ENCODE results near the gene AFF4.
"Not testable (repeated sequence)": the region's sequence is repeated elsewhere in the genome, so short reads cannot be mapped to it uniquely, and the experiment has no call there.

The AFF4 gene

DNA sequence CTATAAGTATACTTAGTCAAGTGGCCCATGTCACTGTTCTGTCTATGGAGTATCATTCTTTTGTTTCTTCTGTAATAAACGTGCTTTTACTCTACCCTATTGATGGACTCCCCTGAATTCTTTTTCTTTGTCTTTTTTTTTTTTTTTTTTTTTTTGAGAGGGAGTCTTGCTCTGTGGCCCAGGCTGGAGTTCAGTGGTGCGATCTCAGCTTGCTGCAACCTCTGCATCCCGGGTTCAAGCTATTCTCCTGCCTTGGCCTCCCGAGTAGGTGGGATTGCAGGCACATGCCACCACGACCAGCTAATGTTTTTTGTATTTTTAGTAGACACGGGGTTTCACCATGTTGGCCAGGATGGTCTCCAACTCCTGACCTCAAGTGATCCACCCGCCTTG is 9.0 kb upstream of the AFF4 start:
- H3K4me1 ChIP-seq (ENCODE audit: control insufficient read depth, insufficient read depth, low read length); H3K4me3 ChIP-seq (ENCODE audit: low read length); H3K9ac ChIP-seq (ENCODE audit: low read length); H3K27me3 ChIP-seq (ENCODE audit: control insufficient read depth, insufficient read depth, low read length); H3K9me3 ChIP-seq (ENCODE audit: control insufficient read depth, low read length); H3K36me3 ChIP-seq (ENCODE audit: control insufficient read depth, insufficient read depth, low read length): not testable (repeated sequence)

GRCh38 chr5:132971483-132972435 is 8.3 kb upstream of the AFF4 start:
- no peaks in the 10 kb centered on the region for H3K9me3 ChIP-seq (ENCODE audit: control insufficient read depth, low read length)
- no peaks in the 10 kb centered on the region for H3K27me3 ChIP-seq (ENCODE audit: control insufficient read depth, insufficient read depth, low read length)
- H3K36me3 ChIP-seq (ENCODE audit: control insufficient read depth, insufficient read depth, low read length) = no peaks in the 10 kb centered on the region
- H3K4me1 ChIP-seq (ENCODE audit: control insufficient read depth, insufficient read depth, low read length) = peaks cover 8% of the 10 kb centered on the region
- H3K4me3 ChIP-seq (ENCODE audit: low read length) = no peak overlapping the region
- no peak overlapping the region for H3K9ac ChIP-seq (ENCODE audit: low read length)

GRCh38 chr5:132965120-132965519 is 1.7 kb upstream of the AFF4 start:
- no peak overlapping the region for H3K9ac ChIP-seq (ENCODE audit: low read length)
- no peaks in the 10 kb centered on the region for H3K27me3 ChIP-seq (ENCODE audit: control insufficient read depth, insufficient read depth, low read length)
- H3K4me1 ChIP-seq (ENCODE audit: control insufficient read depth, insufficient read depth, low read length) = peaks cover 16% of the 10 kb centered on the region
- H3K4me3 ChIP-seq (ENCODE audit: low read length) = no peak overlapping the region
- H3K36me3 ChIP-seq (ENCODE audit: control insufficient read depth, insufficient read depth, low read length) = no peaks in the 10 kb centered on the region
- H3K9me3 ChIP-seq (ENCODE audit: control insufficient read depth, low read length) = no peaks in the 10 kb centered on the region

DNA sequence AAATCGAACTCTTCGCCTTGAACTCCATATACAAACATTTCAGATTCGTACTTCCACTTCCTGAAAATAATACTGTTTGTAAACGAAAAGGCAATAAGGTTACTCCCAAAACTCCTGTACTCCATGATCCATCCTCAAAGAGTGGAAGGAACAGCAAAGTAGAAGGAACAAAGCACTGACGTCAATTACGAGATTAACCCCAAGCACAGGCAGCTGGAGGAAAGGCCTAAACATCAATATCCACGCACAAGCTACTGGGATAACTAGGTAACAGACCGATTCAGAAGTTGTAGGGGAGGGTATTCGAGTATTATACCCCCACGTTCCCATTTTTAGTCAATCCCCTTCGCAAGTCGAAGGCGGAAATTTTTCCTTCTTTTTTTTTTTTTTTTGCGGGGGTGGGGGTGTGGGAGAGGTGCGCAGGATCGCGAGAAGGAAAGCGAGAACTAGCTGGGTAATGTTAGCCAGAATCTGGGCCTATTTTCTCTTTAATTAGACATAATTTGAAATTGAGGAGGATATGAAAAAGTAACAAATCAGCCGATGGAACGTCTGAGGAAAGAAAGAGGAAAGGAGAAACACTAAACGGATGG is 909 bp downstream of the AFF4 start:
- no peaks in the 10 kb centered on the region for H3K36me3 ChIP-seq (ENCODE audit: control insufficient read depth, insufficient read depth, low read length)
- H3K4me3 ChIP-seq (ENCODE audit: low read length) = peak overlapping the region; percentile 58
- peak overlapping the region; percentile 99 for H3K9ac ChIP-seq (ENCODE audit: low read length)
- H3K9me3 ChIP-seq (ENCODE audit: control insufficient read depth, low read length) = no peaks in the 10 kb centered on the region
- no peaks in the 10 kb centered on the region for H3K27me3 ChIP-seq (ENCODE audit: control insufficient read depth, insufficient read depth, low read length)
- H3K4me1 ChIP-seq (ENCODE audit: control insufficient read depth, insufficient read depth, low read length) = peaks cover 20% of the 10 kb centered on the region

- peak overlapping the region; percentile 99 for H3K9ac ChIP-seq (ENCODE audit: low read length)
- no peaks in the 10 kb centered on the region for H3K36me3 ChIP-seq (ENCODE audit: control insufficient read depth, insufficient read depth, low read length)
- peaks cover 20% of the 10 kb centered on the region for H3K4me1 ChIP-seq (ENCODE audit: control insufficient read depth, insufficient read depth, low read length)
- no peaks in the 10 kb centered on the region for H3K9me3 ChIP-seq (ENCODE audit: control insufficient read depth, low read length)
- H3K4me3 ChIP-seq (ENCODE audit: low read length) = peak overlapping the region; percentile 58
- no peaks in the 10 kb centered on the region for H3K27me3 ChIP-seq (ENCODE audit: control insufficient read depth, insufficient read depth, low read length)
Measured at GRCh38 chr5:132961887-132962286, 1.5 kb downstream of the AFF4 start.

DNA sequence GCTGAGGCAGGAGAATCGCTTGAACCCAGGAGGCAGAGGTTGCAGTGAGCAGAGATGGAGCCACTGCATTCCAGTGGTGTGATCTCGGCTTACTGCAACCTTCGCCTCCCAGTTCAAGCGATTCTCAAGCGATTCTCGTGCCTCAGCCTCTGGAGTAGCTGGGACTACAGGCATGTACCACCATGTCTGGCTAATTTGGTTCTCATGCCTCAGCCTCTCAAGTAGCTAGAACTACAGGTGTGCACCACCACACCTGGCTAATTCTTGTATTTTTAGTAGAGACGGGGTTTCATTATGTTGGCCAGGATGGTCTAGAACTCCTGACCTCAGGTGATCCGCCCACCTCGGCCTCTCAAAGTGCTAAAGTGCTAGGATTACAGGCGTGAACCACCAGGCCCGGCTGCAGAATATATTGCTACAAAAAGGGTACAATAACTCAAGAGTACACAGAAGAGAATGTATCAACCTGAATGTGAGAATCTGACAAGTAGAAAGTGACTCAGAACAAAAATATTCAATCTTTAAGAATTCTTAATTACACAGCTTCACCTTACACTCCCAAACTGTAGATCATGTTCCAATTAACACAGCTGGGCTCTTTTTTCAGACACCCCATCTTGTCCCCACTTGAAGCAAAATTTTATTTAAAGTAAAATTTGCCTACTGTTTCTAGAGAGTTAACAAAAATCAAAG is 2.2 kb downstream of the AFF4 start:
- H3K4me1 ChIP-seq (ENCODE audit: control insufficient read depth, insufficient read depth, low read length) = peaks cover 20% of the 10 kb centered on the region
- H3K4me3 ChIP-seq (ENCODE audit: low read length) = peak overlapping the region; percentile 4
- H3K36me3 ChIP-seq (ENCODE audit: control insufficient read depth, insufficient read depth, low read length); H3K9me3 ChIP-seq (ENCODE audit: control insufficient read depth, low read length); H3K27me3 ChIP-seq (ENCODE audit: control insufficient read depth, insufficient read depth, low read length): not testable (repeated sequence)
- peak overlapping the region; percentile 99 for H3K9ac ChIP-seq (ENCODE audit: low read length)

DNA sequence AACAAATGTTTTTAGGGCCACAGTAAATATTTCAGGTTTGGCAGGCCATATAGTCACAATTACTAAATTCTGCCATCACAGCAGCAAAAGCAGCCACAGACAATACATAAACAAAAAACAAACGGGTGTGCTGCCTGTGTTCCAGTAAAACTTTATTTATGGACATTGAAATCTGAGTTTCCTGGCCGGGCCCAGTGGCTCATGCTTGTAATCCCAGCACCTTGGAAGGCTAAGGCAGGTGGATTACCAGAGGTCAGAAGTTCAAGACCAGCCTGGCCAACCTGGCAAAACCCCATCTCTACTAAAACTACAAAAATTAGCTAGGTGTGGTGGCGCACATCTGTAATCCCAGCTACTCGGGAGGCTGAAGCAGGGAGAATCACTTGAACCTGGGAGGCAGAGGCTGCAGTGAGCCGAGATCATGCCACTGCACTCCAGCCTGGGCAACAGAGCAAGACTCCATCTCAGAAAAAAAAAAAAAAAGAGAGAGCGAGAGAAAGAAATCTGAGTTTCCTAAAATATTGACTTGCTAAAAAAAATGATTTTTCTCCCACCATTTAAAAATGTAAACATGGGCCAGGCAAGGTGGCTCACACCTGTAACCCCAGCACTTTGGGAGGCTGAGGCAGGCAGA is 7.2 kb downstream of the AFF4 start:
- not testable (repeated sequence) for H3K9ac ChIP-seq (ENCODE audit: low read length); H3K4me3 ChIP-seq (ENCODE audit: low read length); H3K9me3 ChIP-seq (ENCODE audit: control insufficient read depth, low read length); H3K27me3 ChIP-seq (ENCODE audit: control insufficient read depth, insufficient read depth, low read length); H3K36me3 ChIP-seq (ENCODE audit: control insufficient read depth, insufficient read depth, low read length)
- peaks cover 25% of the 10 kb centered on the region for H3K4me1 ChIP-seq (ENCODE audit: control insufficient read depth, insufficient read depth, low read length)

- peaks cover 12% of the 10 kb centered on the region for H3K4me1 ChIP-seq (ENCODE audit: control insufficient read depth, insufficient read depth, low read length)
- H3K36me3 ChIP-seq (ENCODE audit: control insufficient read depth, insufficient read depth, low read length) = no peaks in the 10 kb centered on the region
- H3K4me3 ChIP-seq (ENCODE audit: low read length) = no peak overlapping the region
- H3K9ac ChIP-seq (ENCODE audit: low read length) = no peak overlapping the region
- H3K9me3 ChIP-seq (ENCODE audit: control insufficient read depth, low read length) = no peaks in the 10 kb centered on the region
- H3K27me3 ChIP-seq (ENCODE audit: control insufficient read depth, insufficient read depth, low read length) = no peaks in the 10 kb centered on the region
Measured at GRCh38 chr5:132953710-132954109, 9.7 kb downstream of the AFF4 start.

GRCh38 chr5:132952829-132953228 is 10.6 kb downstream of the AFF4 start:
- H3K9ac ChIP-seq (ENCODE audit: low read length) = no peak overlapping the region
- no peaks in the 10 kb centered on the region for H3K9me3 ChIP-seq (ENCODE audit: control insufficient read depth, low read length)
- H3K4me1 ChIP-seq (ENCODE audit: control insufficient read depth, insufficient read depth, low read length) = peaks cover 16% of the 10 kb centered on the region
- no peaks in the 10 kb centered on the region for H3K36me3 ChIP-seq (ENCODE audit: control insufficient read depth, insufficient read depth, low read length)
- H3K4me3 ChIP-seq (ENCODE audit: low read length) = no peak overlapping the region
- H3K27me3 ChIP-seq (ENCODE audit: control insufficient read depth, insufficient read depth, low read length) = no peaks in the 10 kb centered on the region

GRCh38 chr5:132951897-132952296 is 11.5 kb downstream of the AFF4 start:
- H3K36me3 ChIP-seq (ENCODE audit: control insufficient read depth, insufficient read depth, low read length) = no peaks in the 10 kb centered on the region
- H3K4me1 ChIP-seq (ENCODE audit: control insufficient read depth, insufficient read depth, low read length) = peaks cover 16% of the 10 kb centered on the region
- no peaks in the 10 kb centered on the region for H3K27me3 ChIP-seq (ENCODE audit: control insufficient read depth, insufficient read depth, low read length)
- no peaks in the 10 kb centered on the region for H3K9me3 ChIP-seq (ENCODE audit: control insufficient read depth, low read length)
- no peak overlapping the region for H3K4me3 ChIP-seq (ENCODE audit: low read length)
- no peak overlapping the region for H3K9ac ChIP-seq (ENCODE audit: low read length)

- H3K4me1 ChIP-seq (ENCODE audit: control insufficient read depth, insufficient read depth, low read length) = peaks cover 14% of the 10 kb centered on the region
- no peaks in the 10 kb centered on the region for H3K9me3 ChIP-seq (ENCODE audit: control insufficient read depth, low read length)
- H3K27me3 ChIP-seq (ENCODE audit: control insufficient read depth, insufficient read depth, low read length) = no peaks in the 10 kb centered on the region
- H3K36me3 ChIP-seq (ENCODE audit: control insufficient read depth, insufficient read depth, low read length) = no peaks in the 10 kb centered on the region
- H3K4me3 ChIP-seq (ENCODE audit: low read length) = no peak overlapping the region
- no peak overlapping the region for H3K9ac ChIP-seq (ENCODE audit: low read length)
Measured at GRCh38 chr5:132949136-132949535, 14.3 kb downstream of the AFF4 start.

GRCh38 chr5:132947671-132948070 is 15.8 kb downstream of the AFF4 start:
- H3K9me3 ChIP-seq (ENCODE audit: control insufficient read depth, low read length) = no peaks in the 10 kb centered on the region
- H3K27me3 ChIP-seq (ENCODE audit: control insufficient read depth, insufficient read depth, low read length) = no peaks in the 10 kb centered on the region
- H3K9ac ChIP-seq (ENCODE audit: low read length) = no peak overlapping the region
- H3K36me3 ChIP-seq (ENCODE audit: control insufficient read depth, insufficient read depth, low read length) = no peaks in the 10 kb centered on the region
- H3K4me3 ChIP-seq (ENCODE audit: low read length) = no peak overlapping the region
- peaks cover 4% of the 10 kb centered on the region for H3K4me1 ChIP-seq (ENCODE audit: control insufficient read depth, insufficient read depth, low read length)
